HepG2 (cell line): Measurements from ENCODE around the gene SPG7. TPM values are rescaled to one million over a fixed set of nuclear protein-coding genes. Genes with fewer than 3 reads are reported as not detected.

Experiments used
- FOSL1 ChIP-seq: sonication (generic); formaldehyde crosslinking; IDR thresholded peaks from 2 replicates; pipeline ENCODE4 v1.9.0; 2021; ENCODE audit warnings: missing genetic modification reagents, borderline replicate concordance
- GTF2F1 ChIP-seq: fragments of 150-350 bp; IDR thresholded peaks from 2 replicates; pipeline ENCODE4 v1.6.1; 2014; ENCODE audit warnings: low read length
- ISX ChIP-seq: sonication (generic); formaldehyde crosslinking; conservative IDR thresholded peaks from 2 replicates; pipeline ENCODE4 v1.5.0; 2020; ENCODE audit warnings: missing genetic modification reagents
- NFE2 ChIP-seq: sonication (generic); formaldehyde crosslinking; IDR thresholded peaks from 2 replicates; pipeline ENCODE4 v1.4.0; 2020; ENCODE audit warnings: missing genetic modification reagents
- SKI ChIP-seq: fragments of 450-650 bp; IDR thresholded peaks from one replicate; pipeline ENCODE4 v1.6.1; 2018; ENCODE audit warnings: mild to moderate bottlenecking; ENCODE audit not compliant: partially characterized antibody
- SMARCE1 ChIP-seq: fragments of 450-650 bp; IDR thresholded peaks from 2 replicates; pipeline ENCODE4 v1.6.1; 2017; ENCODE audit warnings: borderline replicate concordance
- SRSF4 ChIP-seq: fragments of 200-400 bp; formaldehyde crosslinking; IDR thresholded peaks from one replicate; pipeline ENCODE4 v1.6.1; 2018; ENCODE audit warnings: mild to moderate bottlenecking, low read depth, low read length, moderate library complexity; ENCODE audit not compliant: poor library complexity, severe bottlenecking
- TAF1 ChIP-seq: sonication (generic); formaldehyde crosslinking; IDR thresholded peaks from 2 replicates; pipeline ENCODE4 v1.4.0; 2020; ENCODE audit warnings: missing genetic modification reagents
- TAF15 ChIP-seq: fragments of 200-400 bp; formaldehyde crosslinking; IDR thresholded peaks from one replicate; pipeline ENCODE4 v1.6.1; 2018; ENCODE audit warnings: mild to moderate bottlenecking, low read depth, low read length; ENCODE audit not compliant: poor library complexity, severe bottlenecking
- ZFP36 ChIP-seq: fragments of 150-350 bp; IDR thresholded peaks from 2 replicates; pipeline ENCODE4 v1.6.1; 2018; ENCODE audit warnings: borderline replicate concordance, low read length, low read depth; ENCODE audit not compliant: partially characterized antibody
- ZNF326 ChIP-seq: sonication (generic); formaldehyde crosslinking; IDR thresholded peaks from 2 replicates; pipeline ENCODE4 v1.4.0; 2020; ENCODE audit warnings: missing genetic modification reagents, borderline replicate concordance
- ZNF572 ChIP-seq: sonication (generic); formaldehyde crosslinking; IDR thresholded peaks from 2 replicates; pipeline ENCODE4 v1.5.1; 2020; ENCODE audit warnings: mild to moderate bottlenecking, missing genetic modification reagents
- ZNF616 ChIP-seq: sonication (generic); formaldehyde crosslinking; IDR thresholded peaks from 2 replicates; pipeline ENCODE4 v1.5.0; 2020; ENCODE audit warnings: low read depth, mild to moderate bottlenecking, missing genetic modification reagents
- polyA plus RNA-seq, 8 experiments: library from polyadenylated mRNA; depleted of rRNA in 3 of 8; stranded (reverse) in 7 of 8; unstranded in 1 of 8; fragments of >200 nt; fragmentation: Illumina TruSeq in 4 of 8; extraction: Trizol in 4 of 8; gene quantifications; 2 replicates each; pipeline versions ENCODE4 v1.2.1 to v1.2.3, GENCODE V29; 2011 to 2016; ENCODE audit warnings: low read depth in 4 of 8, missing spikeins in 1 of 8, mixed read lengths in 1 of 8; ENCODE audit not compliant: insufficient read depth in 1 of 8
- total RNA-seq, 5 experiments: library from RNA; depleted of rRNA; stranded (reverse); fragments of >200 nt; fragmentation: Illumina TruSeq; extraction: Trizol; gene quantifications; 2 replicates each; pipeline ENCODE4 v1.2.3, GENCODE V29; 2016; ENCODE audit warnings: low read depth in 1 of 5
- TF ChIP-seq, protein P1 (sequence below): sonication (generic); formaldehyde crosslinking; IDR thresholded peaks from 2 replicates; pipeline ENCODE4 v1.4.0; 2020; ENCODE audit warnings: low read depth, mild to moderate bottlenecking, missing genetic modification reagents
- TF ChIP-seq, protein P2 (sequence below): sonication (generic); formaldehyde crosslinking; IDR thresholded peaks from 2 replicates; pipeline ENCODE4 v1.5.1; 2020; ENCODE audit warnings: missing genetic modification reagents, mild to moderate bottlenecking, borderline replicate concordance
- TF ChIP-seq, protein P3 (sequence below): sonication (generic); formaldehyde crosslinking; conservative IDR thresholded peaks from 2 replicates; pipeline ENCODE4 v1.8.0; 2022; ENCODE audit warnings: low read depth, missing genetic modification reagents
- TF ChIP-seq, protein P4 (sequence below): sonication (generic); formaldehyde crosslinking; IDR thresholded peaks from 2 replicates; pipeline ENCODE4 v1.4.0; 2020; ENCODE audit warnings: mild to moderate bottlenecking, missing genetic modification reagents
- TF ChIP-seq, protein P5 (sequence below): sonication (generic); formaldehyde crosslinking; conservative IDR thresholded peaks from 2 replicates; pipeline ENCODE4 v1.4.0; 2020; ENCODE audit warnings: missing genetic modification reagents

Gene SPG7
- total and polyA plus RNA-seq, 2 of the 13 experiments (the other 11 are each of a cell fraction or from before 2014, with no cell fraction given), result 66.0 to 136 TPM

DNA sequence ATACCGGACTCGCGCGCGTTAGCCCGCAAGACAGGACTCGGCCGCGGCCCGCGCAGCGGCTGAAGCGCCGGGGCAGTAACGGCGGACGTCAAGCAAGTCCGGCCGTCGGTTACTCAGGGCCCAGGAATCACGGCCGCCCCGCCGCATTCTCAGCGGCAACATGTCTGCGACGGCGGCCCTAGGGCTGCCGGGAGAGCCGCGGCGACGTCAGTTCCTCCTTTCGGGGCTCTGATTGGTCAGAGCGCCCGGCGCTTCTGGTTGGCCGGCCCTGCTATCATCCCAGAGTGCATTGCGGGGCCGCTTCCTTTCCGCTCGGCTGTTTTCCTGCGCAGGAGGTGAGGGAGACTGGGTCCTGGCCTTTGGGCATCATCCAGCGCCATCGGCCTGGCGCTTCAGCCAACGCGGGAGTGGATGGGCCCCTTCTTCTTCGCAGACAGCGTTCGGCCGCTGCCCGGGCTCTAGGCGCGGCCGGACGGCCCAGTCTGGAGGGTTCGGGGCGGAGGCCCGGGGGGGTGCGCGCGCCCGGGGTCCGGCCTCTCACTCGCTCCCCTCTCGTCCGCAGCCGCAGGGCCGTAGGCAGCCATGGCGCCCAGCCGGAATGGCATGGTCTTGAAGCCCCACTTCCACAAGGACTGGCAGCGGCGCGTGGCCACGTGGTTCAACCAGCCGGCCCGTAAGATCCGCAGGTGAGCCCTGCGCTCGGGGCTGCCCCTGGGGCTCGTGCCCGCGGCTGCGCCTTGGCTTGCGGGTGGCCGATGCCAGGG lies 52.4 kb downstream of the SPG7 start, which contains the start of gene RPL13 (continued):
- TF ChIP-seq, protein P1, sequence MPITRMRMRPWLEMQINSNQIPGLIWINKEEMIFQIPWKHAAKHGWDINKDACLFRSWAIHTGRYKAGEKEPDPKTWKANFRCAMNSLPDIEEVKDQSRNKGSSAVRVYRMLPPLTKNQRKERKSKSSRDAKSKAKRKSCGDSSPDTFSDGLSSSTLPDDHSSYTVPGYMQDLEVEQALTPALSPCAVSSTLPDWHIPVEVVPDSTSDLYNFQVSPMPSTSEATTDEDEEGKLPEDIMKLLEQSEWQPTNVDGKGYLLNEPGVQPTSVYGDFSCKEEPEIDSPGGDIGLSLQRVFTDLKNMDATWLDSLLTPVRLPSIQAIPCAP, result peak; percentile 76; the same call in 1 of the 2 replicates
- TF ChIP-seq GTF2F1, result peak; percentile 92
- TF ChIP-seq TAF1 (CRISPR knock-in tag), result peak; percentile 100
- TF ChIP-seq ISX, result peak; percentile 25; the same call in 1 of the 2 replicates
- TF ChIP-seq ZFP36, result no peak
- TF ChIP-seq, protein P2, sequence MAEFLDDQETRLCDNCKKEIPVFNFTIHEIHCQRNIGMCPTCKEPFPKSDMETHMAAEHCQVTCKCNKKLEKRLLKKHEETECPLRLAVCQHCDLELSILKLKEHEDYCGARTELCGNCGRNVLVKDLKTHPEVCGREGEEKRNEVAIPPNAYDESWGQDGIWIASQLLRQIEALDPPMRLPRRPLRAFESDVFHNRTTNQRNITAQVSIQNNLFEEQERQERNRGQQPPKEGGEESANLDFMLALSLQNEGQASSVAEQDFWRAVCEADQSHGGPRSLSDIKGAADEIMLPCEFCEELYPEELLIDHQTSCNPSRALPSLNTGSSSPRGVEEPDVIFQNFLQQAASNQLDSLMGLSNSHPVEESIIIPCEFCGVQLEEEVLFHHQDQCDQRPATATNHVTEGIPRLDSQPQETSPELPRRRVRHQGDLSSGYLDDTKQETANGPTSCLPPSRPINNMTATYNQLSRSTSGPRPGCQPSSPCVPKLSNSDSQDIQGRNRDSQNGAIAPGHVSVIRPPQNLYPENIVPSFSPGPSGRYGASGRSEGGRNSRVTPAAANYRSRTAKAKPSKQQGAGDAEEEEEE (CRISPR knock-in tag), result no peak
- TF ChIP-seq, protein P3, sequence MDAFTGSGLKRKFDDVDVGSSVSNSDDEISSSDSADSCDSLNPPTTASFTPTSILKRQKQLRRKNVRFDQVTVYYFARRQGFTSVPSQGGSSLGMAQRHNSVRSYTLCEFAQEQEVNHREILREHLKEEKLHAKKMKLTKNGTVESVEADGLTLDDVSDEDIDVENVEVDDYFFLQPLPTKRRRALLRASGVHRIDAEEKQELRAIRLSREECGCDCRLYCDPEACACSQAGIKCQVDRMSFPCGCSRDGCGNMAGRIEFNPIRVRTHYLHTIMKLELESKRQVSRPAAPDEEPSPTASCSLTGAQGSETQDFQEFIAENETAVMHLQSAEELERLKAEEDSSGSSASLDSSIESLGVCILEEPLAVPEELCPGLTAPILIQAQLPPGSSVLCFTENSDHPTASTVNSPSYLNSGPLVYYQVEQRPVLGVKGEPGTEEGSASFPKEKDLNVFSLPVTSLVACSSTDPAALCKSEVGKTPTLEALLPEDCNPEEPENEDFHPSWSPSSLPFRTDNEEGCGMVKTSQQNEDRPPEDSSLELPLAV (CRISPR knock-in tag), result no peak
- no peak; the same call in none of the 2 replicates for TF ChIP-seq ZNF616 (CRISPR knock-in tag)
- TF ChIP-seq, protein P4, sequence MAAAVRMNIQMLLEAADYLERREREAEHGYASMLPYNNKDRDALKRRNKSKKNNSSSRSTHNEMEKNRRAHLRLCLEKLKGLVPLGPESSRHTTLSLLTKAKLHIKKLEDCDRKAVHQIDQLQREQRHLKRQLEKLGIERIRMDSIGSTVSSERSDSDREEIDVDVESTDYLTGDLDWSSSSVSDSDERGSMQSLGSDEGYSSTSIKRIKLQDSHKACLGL (CRISPR knock-in tag), result peak; percentile 93
- no peak for TF ChIP-seq ZNF326 (CRISPR knock-in tag)
- no peak for TF ChIP-seq SRSF4
- TF ChIP-seq, protein P5, sequence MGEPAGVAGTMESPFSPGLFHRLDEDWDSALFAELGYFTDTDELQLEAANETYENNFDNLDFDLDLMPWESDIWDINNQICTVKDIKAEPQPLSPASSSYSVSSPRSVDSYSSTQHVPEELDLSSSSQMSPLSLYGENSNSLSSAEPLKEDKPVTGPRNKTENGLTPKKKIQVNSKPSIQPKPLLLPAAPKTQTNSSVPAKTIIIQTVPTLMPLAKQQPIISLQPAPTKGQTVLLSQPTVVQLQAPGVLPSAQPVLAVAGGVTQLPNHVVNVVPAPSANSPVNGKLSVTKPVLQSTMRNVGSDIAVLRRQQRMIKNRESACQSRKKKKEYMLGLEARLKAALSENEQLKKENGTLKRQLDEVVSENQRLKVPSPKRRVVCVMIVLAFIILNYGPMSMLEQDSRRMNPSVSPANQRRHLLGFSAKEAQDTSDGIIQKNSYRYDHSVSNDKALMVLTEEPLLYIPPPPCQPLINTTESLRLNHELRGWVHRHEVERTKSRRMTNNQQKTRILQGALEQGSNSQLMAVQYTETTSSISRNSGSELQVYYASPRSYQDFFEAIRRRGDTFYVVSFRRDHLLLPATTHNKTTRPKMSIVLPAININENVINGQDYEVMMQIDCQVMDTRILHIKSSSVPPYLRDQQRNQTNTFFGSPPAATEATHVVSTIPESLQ, result peak; percentile 89; the same call in 1 of the 2 replicates
- no peak for TF ChIP-seq SMARCE1
- TF ChIP-seq ZNF572 (CRISPR knock-in tag), result peak; percentile 39; the same call in 1 of the 2 replicates
- peak; percentile 40; the same call in 1 of the 2 replicates for TF ChIP-seq FOSL1 (CRISPR knock-in tag)
- peak; percentile 63 for TF ChIP-seq SKI
- no peak for TF ChIP-seq TAF15
- TF ChIP-seq NFE2, result no peak; the same call in 1 of the 2 replicates
